IMR-90 (cell line): Measurements from ENCODE around the gene ROCK2. TPM values are rescaled to one million over a fixed set of nuclear protein-coding genes. Genes with fewer than 3 reads are reported as not detected.

Experiments
- ATAC-seq: fragments of 200-7000 bp; cut with Tn5 transposase; 2 replicates; pipeline ENCODE4 v1.9.1; 2020; ENCODE audit warnings: low read depth, mild to moderate bottlenecking, moderate library complexity
- BruUV-seq: library from RNA; stranded (reverse); fragments of 400-500 nt; replicated peaks from 2 replicates; lab custom pipeline; 2021; lab: Mats Ljungman, UMichigan
- CTCF ChIA-PET: fragments of 300-600 bp; formaldehyde crosslinking; extraction: SDS; loops from one replicate; lab custom pipeline; 2021; ENCODE audit warnings: antibody characterized with exemption; lab: Yijun Ruan, JAX
- POLR2A ChIA-PET: fragments of 300-600 bp; sonication (Branson Sonifier 250); formaldehyde crosslinking; loops from one replicate; lab custom pipeline; 2022; ENCODE audit warnings: antibody characterized with exemption; ENCODE audit not compliant: unreplicated experiment; lab: Charles Lee
- DNase-seq: peaks from one replicate; pipeline ENCODE4 v3.0.0; 2013
- H2AFZ ChIP-seq: replicated peaks from 2 replicates; pipeline ENCODE3; 2013; ENCODE audit warnings: low read length, mild to moderate bottlenecking; ENCODE audit not compliant: poor library complexity
- H2AK5ac ChIP-seq: 2 replicates; pipeline ENCODE4 v1.6.1; 2013; ENCODE audit warnings: low read depth, low read length, inconsistent platforms
- H2AK9ac ChIP-seq: replicated peaks from 2 replicates; pipeline ENCODE3; 2013; ENCODE audit warnings: mild to moderate bottlenecking, low read depth, low read length, moderate library complexity; ENCODE audit not compliant: poor library complexity
- H2BK120ac ChIP-seq: 2 replicates; pipeline ENCODE4 v1.6.1; 2013; ENCODE audit warnings: low read depth, low read length, inconsistent platforms
- H2BK15ac ChIP-seq: 3 replicates; pipeline ENCODE4 v1.6.1; 2013; ENCODE audit warnings: low read depth, low read length, inconsistent platforms
- H2BK20ac ChIP-seq: 2 replicates; pipeline ENCODE4 v1.6.1; 2013; ENCODE audit warnings: low read depth, mild to moderate bottlenecking, inconsistent platforms, low read length, moderate library complexity
- H2BK5ac ChIP-seq: 2 replicates; pipeline ENCODE4 v1.6.1; 2013; ENCODE audit warnings: mild to moderate bottlenecking, low read depth, low read length, inconsistent platforms; ENCODE audit not compliant: poor library complexity, severe bottlenecking
- H3K14ac ChIP-seq: replicated peaks from 2 replicates; pipeline ENCODE4 v1.6.1; 2013; ENCODE audit warnings: low read depth, low read length, inconsistent platforms
- H3K18ac ChIP-seq: 2 replicates; pipeline ENCODE4 v1.6.1; 2013; ENCODE audit warnings: low read depth, low read length, control low read depth
- H3K23ac ChIP-seq: 2 replicates; pipeline ENCODE4 v1.6.1; 2013; ENCODE audit warnings: low read depth, low read length, inconsistent platforms
- H3K27ac ChIP-seq: 2 replicates; pipeline ENCODE4 v1.5.1; 2013; ENCODE audit warnings: mild to moderate bottlenecking, control low read depth, low read length; ENCODE audit not compliant: insufficient read depth
- H3K27me3 ChIP-seq: 2 replicates; pipeline ENCODE4 v1.6.1; 2013; ENCODE audit warnings: low read length; ENCODE audit not compliant: control insufficient read depth, insufficient read depth
- H3K36me3 ChIP-seq: 2 replicates; pipeline ENCODE4 v1.6.1; 2013; ENCODE audit warnings: low read length, mixed read lengths; ENCODE audit not compliant: control insufficient read depth, insufficient read depth
- H3K4ac ChIP-seq: 2 replicates; pipeline ENCODE4 v1.6.1; 2013; ENCODE audit warnings: low read depth, low read length, inconsistent platforms
- H3K4me1 ChIP-seq: 2 replicates; pipeline ENCODE4 v1.6.1; 2013; ENCODE audit warnings: low read length, mixed read lengths; ENCODE audit not compliant: control insufficient read depth, insufficient read depth
- H3K4me2 ChIP-seq: 2 replicates; pipeline ENCODE4 v1.6.1; 2013; ENCODE audit warnings: low read depth, mild to moderate bottlenecking, control low read depth, low read length, moderate library complexity
- H3K4me3 ChIP-seq: 2 replicates; pipeline ENCODE4 v1.5.1; 2013; ENCODE audit warnings: low read depth, mild to moderate bottlenecking, control low read depth, low read length, moderate library complexity; ENCODE audit not compliant: insufficient read depth
- H3K56ac ChIP-seq: 2 replicates; pipeline ENCODE4 v1.6.1; 2013; ENCODE audit warnings: low read length, inconsistent platforms; ENCODE audit not compliant: insufficient read depth; ENCODE audit errors: extremely low read depth
- H3K79me1 ChIP-seq, 2 experiments: 2 replicates each; pipeline ENCODE4 v1.6.1; 2013; ENCODE audit warnings: low read length in 2 of 2, inconsistent platforms in 1 of 2, low read depth in 1 of 2
- H3K9ac ChIP-seq: 2 replicates; pipeline ENCODE4 v1.6.1; 2013; ENCODE audit warnings: low read depth, low read length, control low read depth
- H3K9me1 ChIP-seq: 2 replicates; pipeline ENCODE4 v1.6.1; 2013; ENCODE audit warnings: low read length, inconsistent platforms; ENCODE audit not compliant: insufficient read depth
- H3K9me3 ChIP-seq: 2 replicates; pipeline ENCODE4 v1.6.1; 2013; ENCODE audit warnings: low read length; ENCODE audit not compliant: control insufficient read depth, insufficient read depth
- H4K20me1 ChIP-seq: 2 replicates; pipeline ENCODE4 v1.6.1; 2013; ENCODE audit warnings: low read length, inconsistent platforms; ENCODE audit not compliant: insufficient read depth
- H4K5ac ChIP-seq: 2 replicates; pipeline ENCODE4 v1.6.1; 2013; ENCODE audit warnings: mild to moderate bottlenecking, low read depth, low read length, control low read depth
- H4K8ac ChIP-seq, 2 experiments: 2 replicates each; pipeline ENCODE4 v1.6.1; 2013; ENCODE audit warnings: low read depth in 2 of 2, low read length in 2 of 2, control low read depth in 1 of 2, inconsistent platforms in 1 of 2
- H4K91ac ChIP-seq: 2 replicates; pipeline ENCODE4 v1.6.1; 2013; ENCODE audit warnings: low read depth, low read length, inconsistent platforms; ENCODE audit not compliant: insufficient read depth
- CEBPB ChIP-seq: IDR thresholded peaks from 2 replicates; pipeline ENCODE4 v1.6.1; 2012; ENCODE audit warnings: low read depth, low read length, improper control_type of control experiment
- NFE2L2 ChIP-seq: fragments of 150-350 bp; IDR thresholded peaks from 2 replicates; pipeline ENCODE4 v1.6.1; 2016; ENCODE audit warnings: low read depth, mild to moderate bottlenecking, low read length
- POLR2A ChIP-seq: IDR thresholded peaks from 2 replicates; pipeline ENCODE4 v1.6.1; 2012; ENCODE audit warnings: mild to moderate bottlenecking, low read depth, low read length
- RAD21 ChIP-seq: IDR thresholded peaks from 2 replicates; pipeline ENCODE4 v1.6.1; 2012; ENCODE audit warnings: low read length, improper control_type of control experiment
- RCOR1 ChIP-seq: IDR thresholded peaks from 2 replicates; pipeline ENCODE4 v1.6.1; 2012; ENCODE audit warnings: mild to moderate bottlenecking, low read length, improper control_type of control experiment; ENCODE audit not compliant: insufficient replicate concordance
- RFX5 ChIP-seq: IDR thresholded peaks from 2 replicates; pipeline ENCODE4 v1.8.0; 2012; ENCODE audit warnings: low read depth, mild to moderate bottlenecking, low read length, moderate library complexity
- WGBS, 2 experiments: methylation state at CpG; one replicate each; pipeline versions ENCODE4 v1.1.5 to v1.1.7; 2013; ENCODE audit warnings: missing lambda C conversion rate in 2 of 2; ENCODE audit not compliant: insufficient read length in 1 of 2; ENCODE audit errors: extremely low coverage in 2 of 2; 5-methylcytosine and 5-hydroxymethylcytosine counted together
- dilution Hi-C: fragments of 300-500 bp; cut with HindIII; formaldehyde crosslinking; loops from one replicate; pipeline ENCODE4 v1.14.3; 2018; ENCODE audit warnings: low sequenced_read_pairs; ENCODE audit not compliant: unreplicated experiment
- in situ Hi-C: fragments of 300-500 bp; cut with MboI; formaldehyde crosslinking; loops from 3 replicates; pipeline ENCODE4 v1.14.3; 2019; ENCODE audit warnings: low sequenced_read_pairs, inconsistent platforms, mixed read lengths
- intact Hi-C: fragments of 100-400 bp; cut with micrococcal nuclease; formaldehyde crosslinking; loops from 2 replicates; pipeline ENCODE4 v1.10.0; 2022
- polyA plus RNA-seq, 3 experiments: library from polyadenylated mRNA; depleted of rRNA; stranded (reverse); fragments of >200 nt; gene quantifications; 2 replicates each; pipeline ENCODE4 v1.2.3, GENCODE V29; 2012; ENCODE audit warnings: low replicate concordance in 1 of 3
- total RNA-seq: library from RNA; depleted of rRNA; stranded (reverse); fragments of >200 nt; gene quantifications from 2 replicates; pipeline ENCODE4 v1.2.3, GENCODE V29; 2012
- TF ChIP-seq, protein P1 (sequence below): fragments of 150-350 bp; IDR thresholded peaks from 2 replicates; pipeline ENCODE4 v1.6.1; 2016; ENCODE audit warnings: low read depth, mild to moderate bottlenecking, low read length, moderate library complexity, borderline replicate concordance
- TF ChIP-seq, protein P2 (sequence below): conservative IDR thresholded peaks from 2 replicates; pipeline ENCODE4 v1.5.1; 2012; ENCODE audit warnings: mild to moderate bottlenecking, low read depth, low read length, improper control_type of control experiment

Gene ROCK2
- total and polyA plus RNA-seq, 2 of the 4 experiments (the other 2 are of a cell fraction), result 9.0 to 28.3 TPM

DNA sequence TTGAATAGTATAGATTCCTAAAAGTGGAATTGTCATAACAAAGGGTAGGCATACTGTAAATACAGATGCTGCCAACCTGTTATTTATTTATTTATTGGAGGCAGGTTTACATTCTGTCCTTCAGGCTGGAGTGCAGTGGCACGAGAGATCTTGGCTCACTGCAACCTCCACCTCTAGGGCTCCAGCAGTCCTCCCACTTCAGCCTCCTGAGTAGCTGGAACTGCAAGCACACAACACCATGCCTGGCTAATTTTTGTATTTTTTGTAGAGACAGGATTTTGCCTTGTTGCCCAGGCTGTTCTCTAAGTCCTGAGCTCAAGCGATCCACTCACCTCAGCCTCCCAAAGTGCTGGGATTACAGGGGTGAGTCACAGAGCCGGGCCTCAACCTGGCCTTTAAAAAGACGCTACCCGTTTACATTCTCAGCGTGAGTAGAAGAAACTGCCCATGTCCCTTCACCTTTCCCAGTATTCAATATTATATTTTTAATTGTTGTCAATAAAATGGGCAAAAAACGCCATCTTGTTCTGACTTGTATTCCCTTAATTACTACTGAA lies 3.0 kb upstream of the ROCK2 start:
- ATAC-seq (no peak), DNase-seq (no peak)
- no peak overlapping the region for H3K18ac ChIP-seq
- no peak overlapping the region for H3K4me2 ChIP-seq
- peaks cover 0 to 5% of the 10 kb centered on the region in 2 experiments; a peak in 2 of 4 replicates for H3K79me1 ChIP-seq
- no peak overlapping the region for H3K14ac ChIP-seq
- no peaks in the 10 kb centered on the region for H3K9me3 ChIP-seq
- H2BK5ac ChIP-seq, result no peak overlapping the region
- H3K27me3 ChIP-seq, result no peaks in the 10 kb centered on the region
- intact Hi-C loops (no loop called here), in situ Hi-C loops (no loop called here), dilution Hi-C loops (no loop called here)
- no peak overlapping the region for H2AK9ac ChIP-seq
- no peak overlapping the region for H4K8ac ChIP-seq
- H3K4me1 ChIP-seq, result peaks cover 5% of the 10 kb centered on the region; the same call in 1 of the 2 replicates
- H3K9ac ChIP-seq, result no peak overlapping the region
- WGBS, 2 experiments, result no CpG with 5 or more reads among the region's 7 CpGs
- H3K36me3 ChIP-seq, result no peaks in the 10 kb centered on the region
- H4K5ac ChIP-seq, result no peak overlapping the region
- H3K56ac ChIP-seq, result no peak overlapping the region
- H2BK20ac ChIP-seq, result no peak overlapping the region
- H2AFZ ChIP-seq, result no peak overlapping the region
- H3K4me3 ChIP-seq, result no peak overlapping the region
- H2BK120ac ChIP-seq, result no peak overlapping the region
- POLR2A ChIA-PET, result no interaction called here
- H4K20me1 ChIP-seq, result peaks cover 14% of the 10 kb centered on the region
- TF ChIP-seq, protein P1, sequence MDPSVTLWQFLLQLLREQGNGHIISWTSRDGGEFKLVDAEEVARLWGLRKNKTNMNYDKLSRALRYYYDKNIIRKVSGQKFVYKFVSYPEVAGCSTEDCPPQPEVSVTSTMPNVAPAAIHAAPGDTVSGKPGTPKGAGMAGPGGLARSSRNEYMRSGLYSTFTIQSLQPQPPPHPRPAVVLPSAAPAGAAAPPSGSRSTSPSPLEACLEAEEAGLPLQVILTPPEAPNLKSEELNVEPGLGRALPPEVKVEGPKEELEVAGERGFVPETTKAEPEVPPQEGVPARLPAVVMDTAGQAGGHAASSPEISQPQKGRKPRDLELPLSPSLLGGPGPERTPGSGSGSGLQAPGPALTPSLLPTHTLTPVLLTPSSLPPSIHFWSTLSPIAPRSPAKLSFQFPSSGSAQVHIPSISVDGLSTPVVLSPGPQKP, result no peak
- no peak for TF ChIP-seq RAD21
- no peak for TF ChIP-seq NFE2L2
- no peak for TF ChIP-seq POLR2A
- TF ChIP-seq CEBPB, result no peak
- TF ChIP-seq, protein P2, sequence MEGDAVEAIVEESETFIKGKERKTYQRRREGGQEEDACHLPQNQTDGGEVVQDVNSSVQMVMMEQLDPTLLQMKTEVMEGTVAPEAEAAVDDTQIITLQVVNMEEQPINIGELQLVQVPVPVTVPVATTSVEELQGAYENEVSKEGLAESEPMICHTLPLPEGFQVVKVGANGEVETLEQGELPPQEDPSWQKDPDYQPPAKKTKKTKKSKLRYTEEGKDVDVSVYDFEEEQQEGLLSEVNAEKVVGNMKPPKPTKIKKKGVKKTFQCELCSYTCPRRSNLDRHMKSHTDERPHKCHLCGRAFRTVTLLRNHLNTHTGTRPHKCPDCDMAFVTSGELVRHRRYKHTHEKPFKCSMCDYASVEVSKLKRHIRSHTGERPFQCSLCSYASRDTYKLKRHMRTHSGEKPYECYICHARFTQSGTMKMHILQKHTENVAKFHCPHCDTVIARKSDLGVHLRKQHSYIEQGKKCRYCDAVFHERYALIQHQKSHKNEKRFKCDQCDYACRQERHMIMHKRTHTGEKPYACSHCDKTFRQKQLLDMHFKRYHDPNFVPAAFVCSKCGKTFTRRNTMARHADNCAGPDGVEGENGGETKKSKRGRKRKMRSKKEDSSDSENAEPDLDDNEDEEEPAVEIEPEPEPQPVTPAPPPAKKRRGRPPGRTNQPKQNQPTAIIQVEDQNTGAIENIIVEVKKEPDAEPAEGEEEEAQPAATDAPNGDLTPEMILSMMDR, result no peak
- TF ChIP-seq RCOR1, result no peak
- TF ChIP-seq RFX5, result no peak
- H4K91ac ChIP-seq, result no peak overlapping the region
- CTCF ChIA-PET, result interaction anchor here (0.6 kb wide), 1 partner anchor 228 kb away, joined by 3 read pairs; no protein-coding TSS in a partner anchor
- H2AK5ac ChIP-seq, result no peak overlapping the region
- H2BK15ac ChIP-seq, result no peak overlapping the region
- H3K23ac ChIP-seq, result no peak overlapping the region
- H3K27ac ChIP-seq, result no peak overlapping the region
- H3K4ac ChIP-seq, result no peak overlapping the region
- BruUV-seq, result no TSS peak
- 0 out of 2 replicates have a peak, but pooled peaks cover 7% of the 10 kb centered on the region for H3K9me1 ChIP-seq
